Left lung (tissue), 10 donors: ENCODE data around the gene SIGLEC12. TPM values are rescaled to one million over a fixed set of nuclear protein-coding genes. Genes with fewer than 3 reads are reported as not detected.
"Not testable (repeated sequence)": the region's sequence is repeated elsewhere in the genome, so short reads cannot be mapped to it uniquely, and the experiment has no call there.

ENCODE experiments used
- ATAC-seq: fragments of 200-7000 bp; cut with Tn5 transposase; one replicate; pipeline ENCODE4 v1.9.1; 2020; ENCODE audit warnings: moderate library complexity
- DNase-seq, 4 donors: peaks; one replicate each; pipeline ENCODE4 v3.0.0-alpha.2; 2013 to 2020
- H3K27ac ChIP-seq, 2 donors: fragments of 200-600 bp; sonication (generic) in 1 of 2; one replicate each; pipeline versions ENCODE4 v1.5.0 to v1.8.0; 2020 to 2021
- H3K27me3 ChIP-seq, 2 donors: fragments of 200-600 bp; sonication (generic) in 1 of 2; one replicate each; pipeline versions ENCODE4 v1.5.0 to v1.8.0; 2020 to 2021
- H3K36me3 ChIP-seq, 2 donors: fragments of 200-600 bp; sonication (generic) in 1 of 2; one replicate each; pipeline versions ENCODE4 v1.5.0 to v1.8.0; 2020 to 2021
- H3K4me1 ChIP-seq, 2 donors: fragments of 200-600 bp; one replicate each; pipeline ENCODE4 v1.8.0; 2021
- H3K4me3 ChIP-seq, 2 donors: fragments of 200-600 bp; sonication (generic) in 1 of 2; one replicate each; pipeline versions ENCODE4 v1.5.0 to v1.8.0; 2020 to 2021; ENCODE audit warnings: mild to moderate bottlenecking in 1 of 2
- H3K9me3 ChIP-seq, 2 donors: fragments of 200-600 bp; sonication (generic) in 1 of 2; one replicate each; pipeline versions ENCODE4 v1.5.0 to v1.8.0; 2020 to 2021
- CTCF ChIP-seq, 2 donors: fragments of 200-600 bp; sonication (generic) in 1 of 2; IDR thresholded peaks; one replicate each; pipeline versions ENCODE4 v1.5.0 to v1.8.0; 2021; ENCODE audit warnings: antibody characterized with exemption in 2 of 2
- intact Hi-C, 2 donors: fragments of 100-400 bp; cut with DNase I; formaldehyde crosslinking; loops; one replicate each; pipeline versions ENCODE4 v1.11.2 to v1.14.2; 2022
- polyA plus RNA-seq, 6 donors: library from polyadenylated mRNA; unstranded; fragments of 120-200 nt; gene quantifications; one replicate each; pipeline ENCODE4 v1.2.1, GENCODE V29; 2013; ENCODE audit not compliant: insufficient read length in 6 of 6
- total RNA-seq, 2 donors: library from RNA; stranded (reverse); fragmentation: NEBNext Ultra II Directional; extraction: Animal tissue kit (Norgen Biotek cat#: 25700); gene quantifications; one replicate each; pipeline ENCODE4 v1.2.1, GENCODE V29; 2021
- donor health status: DM: no; HTN: yes; CAD: no.
- donor health status: DM: no; HTN: no; CAD: no.

Gene SIGLEC12
- total and polyA plus RNA-seq, 8 donors, result 0.10 to 1.9 (median 0.39) TPM; not detected in 3

GRCh38 chr19:51469629-51470028 lies 32.0 kb downstream of the SIGLEC12 start:
- peaks cover 0 to 21% of the 10 kb centered on the region in 2 donors for H3K4me1 ChIP-seq
- no peak for TF ChIP-seq CTCF (IDR thresholded peaks at IDR 0.05)
- H3K36me3 ChIP-seq, result no peaks in the 10 kb centered on the region
- no peaks in the 10 kb centered on the region for H3K9me3 ChIP-seq
- ATAC-seq (no peak), DNase-seq (no peak)
- no peak overlapping the region for H3K27ac ChIP-seq
- intact Hi-C loops, result loop anchor here in 1 of 2 donors (10.0 kb wide), 1 partner anchor 185 kb away; no protein-coding TSS in a partner anchor
- peaks cover 0 to 38% of the 10 kb centered on the region in 2 donors for H3K27me3 ChIP-seq
- H3K4me3 ChIP-seq, result no peak overlapping the region

DNA sequence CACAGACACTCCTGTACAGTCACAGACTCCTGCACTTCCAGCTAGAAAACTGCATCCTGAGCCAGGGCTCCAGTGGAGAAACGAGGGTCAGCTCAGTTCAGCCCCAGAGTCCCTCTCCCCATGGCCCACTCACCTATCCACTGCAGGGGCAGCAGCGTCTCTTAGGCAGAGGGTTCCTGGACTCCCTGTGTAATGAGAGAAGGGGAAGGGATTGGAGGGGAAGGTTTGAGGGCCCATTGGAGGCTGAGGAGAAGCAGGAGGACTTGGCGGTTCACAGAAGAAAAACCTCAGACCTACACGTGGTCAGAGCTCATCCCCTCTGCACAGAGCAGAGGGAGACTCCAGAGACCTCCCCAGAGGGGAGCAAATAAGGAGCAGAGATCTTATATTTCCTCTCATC lies 32.4 kb downstream of the SIGLEC12 start:
- ATAC-seq (no peak), DNase-seq (no peak)
- no peak overlapping the region for H3K4me3 ChIP-seq
- peaks cover 0 to 35% of the 10 kb centered on the region in 2 donors for H3K27me3 ChIP-seq
- H3K9me3 ChIP-seq, result no peaks in the 10 kb centered on the region
- intact Hi-C loops, result no loop called here
- peaks cover 0 to 21% of the 10 kb centered on the region in 2 donors for H3K4me1 ChIP-seq
- H3K36me3 ChIP-seq, result no peaks in the 10 kb centered on the region
- no peak for TF ChIP-seq CTCF (IDR thresholded peaks at IDR 0.05)
- no peak overlapping the region for H3K27ac ChIP-seq

- ATAC-seq (no peak), DNase-seq (no peak)
- peaks cover 0 to 30% of the 10 kb centered on the region in 2 donors for H3K27me3 ChIP-seq
- no peaks in the 10 kb centered on the region for H3K9me3 ChIP-seq
- peak overlapping the region in 1 of 2 donors; percentile 42 for H3K27ac ChIP-seq
- TF ChIP-seq CTCF (IDR thresholded peaks at IDR 0.05), result no peak
- no peak overlapping the region for H3K4me3 ChIP-seq
- H3K36me3 ChIP-seq, result no peaks in the 10 kb centered on the region
- intact Hi-C loops, result no loop called here
- H3K4me1 ChIP-seq, result peaks cover 0 to 21% of the 10 kb centered on the region in 2 donors
Measured at GRCh38 chr19:51468545-51468920, 33.1 kb downstream of the SIGLEC12 start.

GRCh38 chr19:51467864-51468544 lies 33.6 kb downstream of the SIGLEC12 start:
- no peaks in the 10 kb centered on the region for H3K36me3 ChIP-seq
- H3K4me3 ChIP-seq, result no peak overlapping the region
- ATAC-seq, result no peak
- no peak for DNase-seq
- intact Hi-C loops, result no loop called here
- H3K27me3 ChIP-seq, result peaks cover 0 to 30% of the 10 kb centered on the region in 2 donors
- H3K9me3 ChIP-seq, result no peaks in the 10 kb centered on the region
- H3K4me1 ChIP-seq, result peaks cover 0 to 26% of the 10 kb centered on the region in 2 donors
- no peak for TF ChIP-seq CTCF (IDR thresholded peaks at IDR 0.05)
- peak overlapping the region in 1 of 2 donors; percentile 42 for H3K27ac ChIP-seq

- no peak for TF ChIP-seq CTCF (IDR thresholded peaks at IDR 0.05)
- H3K36me3 ChIP-seq, result no peaks in the 10 kb centered on the region
- ATAC-seq (no peak), DNase-seq (no peak)
- no peak overlapping the region for H3K4me3 ChIP-seq
- H3K27me3 ChIP-seq, result peaks cover 0 to 36% of the 10 kb centered on the region in 2 donors
- intact Hi-C loops, result no loop called here
- no peak overlapping the region for H3K27ac ChIP-seq
- peaks cover 0 to 36% of the 10 kb centered on the region in 2 donors for H3K4me1 ChIP-seq
- H3K9me3 ChIP-seq, result no peaks in the 10 kb centered on the region
Measured at GRCh38 chr19:51466723-51467122, 34.9 kb downstream of the SIGLEC12 start.

DNA sequence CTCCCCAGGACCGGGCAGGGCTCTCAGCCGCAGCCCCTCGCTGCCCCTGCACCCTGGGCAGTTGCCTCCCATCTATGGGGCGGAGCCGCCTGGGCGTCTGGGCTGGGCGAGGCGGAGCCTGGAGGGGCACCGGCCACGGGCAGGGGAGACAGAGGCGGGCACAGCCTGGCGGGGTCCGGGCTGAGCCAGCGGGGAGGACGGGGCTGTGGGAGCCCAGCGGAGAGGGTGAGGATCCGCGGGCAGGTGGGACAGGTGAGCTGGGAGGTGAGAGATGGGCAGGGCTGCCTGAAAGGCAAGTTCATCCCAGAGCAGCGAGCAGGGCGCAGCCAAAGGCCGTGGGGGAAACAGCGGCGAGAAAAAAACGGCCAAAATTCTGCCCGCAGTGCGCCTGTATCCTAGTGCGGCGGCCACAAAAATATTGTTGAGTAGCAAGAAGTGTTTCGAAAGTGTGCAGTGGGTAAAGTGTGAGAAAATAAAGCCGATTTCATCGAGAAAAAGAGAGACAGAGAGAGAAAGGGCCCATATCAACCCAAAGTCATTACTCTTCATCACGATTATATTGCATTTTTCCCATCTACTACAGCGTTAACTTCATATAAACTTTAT lies 37.5 kb downstream of the SIGLEC12 start:
- Histone ChIP-seq H3K4me1 (peaks cover 0 to 49% of the 10 kb centered on the region in 2 donors), H3K27me3 (peaks cover 0 to 43% of the 10 kb centered on the region in 2 donors)
- H3K9me3 ChIP-seq, H3K27ac ChIP-seq, intact Hi-C loops, H3K4me3 ChIP-seq, H3K36me3 ChIP-seq, DNase-seq: not testable (repeated sequence)
- peak; percentile 27 for ATAC-seq
